Neural progenitor cell (in vitro differentiated cells): ENCODE data around the gene MACROD2. TPM values are rescaled to one million over a fixed set of nuclear protein-coding genes. Genes with fewer than 3 reads are reported as not detected.

ENCODE experiments used
- DNase-seq: peaks from one replicate; pipeline ENCODE4 v3.0.0-alpha.2; 2016; ENCODE audit warnings: low spot score
- H2AFZ ChIP-seq: fragments of 200-600 bp; sonication (generic); replicated peaks from 2 replicates; pipeline ENCODE4 v1.6.1; 2016; ENCODE audit warnings: antibody characterized with exemption
- H3F3A ChIP-seq: fragments of 200-600 bp; sonication (generic); 2 replicates; pipeline ENCODE4 v1.6.1; 2016; ENCODE audit warnings: antibody characterized with exemption, low read depth
- H3K27ac ChIP-seq: fragments of 200-600 bp; sonication (generic); 2 replicates; pipeline ENCODE4 v1.5.1; 2016; ENCODE audit warnings: mild to moderate bottlenecking
- H3K27me3 ChIP-seq: fragments of 200-600 bp; sonication (generic); 2 replicates; pipeline ENCODE4 v1.6.1; 2016; ENCODE audit warnings: mild to moderate bottlenecking, moderate library complexity
- H3K36me3 ChIP-seq: fragments of 200-600 bp; sonication (generic); 2 replicates; pipeline ENCODE4 v1.5.1; 2016
- H3K4me1 ChIP-seq: fragments of 200-600 bp; sonication (generic); 2 replicates; pipeline ENCODE4 v1.6.1; 2016; ENCODE audit warnings: mixed run types
- H3K4me2 ChIP-seq: fragments of 200-600 bp; sonication (generic); 2 replicates; pipeline ENCODE4 v1.6.1; 2016
- H3K4me3 ChIP-seq: fragments of 200-600 bp; sonication (generic); 2 replicates; pipeline ENCODE4 v1.5.1; 2016
- H3K79me2 ChIP-seq: fragments of 200-600 bp; sonication (generic); 2 replicates; pipeline ENCODE4 v1.6.1; 2016; ENCODE audit warnings: low read depth
- H3K9ac ChIP-seq: fragments of 200-600 bp; sonication (generic); 2 replicates; pipeline ENCODE4 v1.6.1; 2016
- H3K9me3 ChIP-seq: fragments of 200-600 bp; sonication (generic); 2 replicates; pipeline ENCODE4 v1.5.1; 2016; ENCODE audit warnings: low read depth
- H4K20me1 ChIP-seq: fragments of 200-600 bp; sonication (generic); 2 replicates; pipeline ENCODE4 v1.6.1; 2016; ENCODE audit warnings: low read depth
- H3K27ac Mint-ChIP-seq: 3 replicates; pipeline ENCODE4 v1.8.0; 2021; ENCODE audit warnings: mixed read lengths
- H3K27me3 Mint-ChIP-seq: 2 replicates; pipeline ENCODE4 v1.8.0; 2022; ENCODE audit warnings: low read depth, mild to moderate bottlenecking, inconsistent platforms, moderate library complexity, mixed read lengths; ENCODE audit not compliant: insufficient read depth
- H3K36me3 Mint-ChIP-seq: 3 replicates; pipeline ENCODE4 v1.8.0; 2021; ENCODE audit warnings: mixed read lengths
- H3K4me1 Mint-ChIP-seq: 3 replicates; pipeline ENCODE4 v1.8.0; 2021; ENCODE audit warnings: mixed read lengths
- H3K4me3 Mint-ChIP-seq: 3 replicates; pipeline ENCODE4 v1.8.0; 2021; ENCODE audit warnings: mild to moderate bottlenecking, moderate library complexity, mixed read lengths
- H3K9me3 Mint-ChIP-seq: 3 replicates; pipeline ENCODE4 v1.8.0; 2020; ENCODE audit warnings: mixed read lengths
- CTCF ChIP-seq: fragments of 200-600 bp; sonication (generic); IDR thresholded peaks from 2 replicates; pipeline ENCODE4 v1.5.1; 2017; ENCODE audit warnings: antibody characterized with exemption, mild to moderate bottlenecking
- EZH2 ChIP-seq: fragments of 200-600 bp; sonication (generic); IDR thresholded peaks from 2 replicates; pipeline ENCODE4 v1.6.1; 2017; ENCODE audit warnings: antibody characterized with exemption, mild to moderate bottlenecking, moderate library complexity
- EZH2phosphoT487 ChIP-seq: fragments of 200-600 bp; sonication (generic); IDR thresholded peaks from 2 replicates; pipeline ENCODE4 v1.6.1; 2017; ENCODE audit warnings: antibody characterized with exemption
- total RNA-seq: library from RNA; depleted of rRNA; stranded (reverse); fragments of >200 nt; gene quantifications from 2 replicates; pipeline ENCODE4 v1.2.3, GENCODE V29; 2015; ENCODE audit warnings: low replicate concordance

MACROD2 gene
- total RNA-seq, 1 donor from 2014 or later = 11.9 TPM

- no peaks in the 10 kb centered on the region for H3K36me3 Mint-ChIP-seq
- Histone ChIP-seq H3K9ac (no peak overlapping the region), H3K4me1 (no peaks in the 10 kb centered on the region), H3K4me2 (no peak overlapping the region), H3K4me3 (no peak overlapping the region), H3K9me3 (no peaks in the 10 kb centered on the region), H3F3A (no peaks in the 10 kb centered on the region), H3K36me3 (no peaks in the 10 kb centered on the region), H4K20me1 (no peaks in the 10 kb centered on the region), H3K27ac (no peak overlapping the region), H2AFZ (no peak overlapping the region), H3K79me2 (no peaks in the 10 kb centered on the region), H3K27me3 (no peaks in the 10 kb centered on the region)
- H3K9me3 Mint-ChIP-seq = no peaks in the 10 kb centered on the region
- H3K4me1 Mint-ChIP-seq = peaks cover 3% of the 10 kb centered on the region
- no peaks in the 10 kb centered on the region for H3K27me3 Mint-ChIP-seq
- no peak for TF ChIP-seq EZH2phosphoT487
- DNase-seq = no peak
- H3K4me3 Mint-ChIP-seq = no peak overlapping the region
- no peak overlapping the region for H3K27ac Mint-ChIP-seq
These were observed 1453.7 kb downstream of the MACROD2 start for GRCh38 chr20:15449061-15449460.

- Mint-ChIP-seq H3K36me3 (no peaks in the 10 kb centered on the region), H3K4me3 (no peak overlapping the region), H3K4me1 (peaks cover 5% of the 10 kb centered on the region)
These were observed 1455.9 kb downstream of the MACROD2 start for GRCh38 chr20:15451241-15451640.

GRCh38 chr20:15455279-15455678, 1460.0 kb downstream of the MACROD2 start:
- no peaks in the 10 kb centered on the region for H3K4me1 ChIP-seq
- no peaks in the 10 kb centered on the region for H3K36me3 Mint-ChIP-seq
- H3K4me3 ChIP-seq = no peak overlapping the region
- no peak for DNase-seq
- H3K27ac ChIP-seq = no peak overlapping the region
- no peak overlapping the region for H3K27ac Mint-ChIP-seq
- TF ChIP-seq EZH2 = no peak
- no peak for TF ChIP-seq EZH2phosphoT487
- TF ChIP-seq CTCF = no peak
- H3K79me2 ChIP-seq = no peaks in the 10 kb centered on the region
- H3K9ac ChIP-seq = no peak overlapping the region
- no peak overlapping the region for H3K4me2 ChIP-seq
- H3K9me3 Mint-ChIP-seq = no peaks in the 10 kb centered on the region
- H3K9me3 ChIP-seq = no peaks in the 10 kb centered on the region
- H3K4me1 Mint-ChIP-seq = peaks cover 5% of the 10 kb centered on the region
- H3K27me3 Mint-ChIP-seq = no peaks in the 10 kb centered on the region
- H4K20me1 ChIP-seq = no peaks in the 10 kb centered on the region
- H3K27me3 ChIP-seq = no peaks in the 10 kb centered on the region
- H3K36me3 ChIP-seq = no peaks in the 10 kb centered on the region
- H3F3A ChIP-seq = no peaks in the 10 kb centered on the region
- H3K4me3 Mint-ChIP-seq = no peak overlapping the region
- H2AFZ ChIP-seq = no peak overlapping the region

More at GRCh38 chr20:15451241-15451640, 1455.9 kb downstream of the MACROD2 start:
- Histone ChIP-seq H3K36me3 (no peaks in the 10 kb centered on the region), H3K9me3 (no peaks in the 10 kb centered on the region), H3K4me2 (no peak overlapping the region), H3K79me2 (no peaks in the 10 kb centered on the region), H3K9ac (no peak overlapping the region), H3K27me3 (no peaks in the 10 kb centered on the region), H4K20me1 (no peaks in the 10 kb centered on the region), H3F3A (no peaks in the 10 kb centered on the region), H3K4me1 (no peaks in the 10 kb centered on the region), H2AFZ (peak overlapping the region; percentile 20), H3K4me3 (no peak overlapping the region), H3K27ac (no peak overlapping the region)
- Mint-ChIP-seq H3K9me3 (no peaks in the 10 kb centered on the region), H3K27ac (no peak overlapping the region), H3K27me3 (no peaks in the 10 kb centered on the region)
- no peak for DNase-seq
- TF ChIP-seq EZH2 (no peak), EZH2phosphoT487 (no peak), CTCF (no peak)

DNA sequence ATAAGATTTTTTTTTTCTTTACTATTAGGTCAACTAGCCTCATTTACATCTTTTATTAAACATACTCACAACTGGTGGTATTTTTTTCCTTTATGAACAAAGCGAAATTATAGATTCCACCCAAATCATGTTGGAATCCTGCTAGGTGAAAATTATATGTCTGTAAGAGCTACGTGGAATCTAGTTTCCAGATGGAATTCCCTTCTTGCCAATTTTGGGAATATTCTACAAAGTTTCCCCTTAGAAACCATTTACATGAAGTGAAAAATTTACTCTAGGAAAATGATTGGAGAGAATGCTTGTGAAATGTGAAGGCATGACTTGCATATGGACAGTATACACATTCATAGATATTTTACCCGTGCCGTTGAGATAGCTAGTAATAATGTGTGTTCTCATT, 1466.6 kb downstream of the MACROD2 start:
- Mint-ChIP-seq H3K36me3 (no peaks in the 10 kb centered on the region), H3K9me3 (no peaks in the 10 kb centered on the region), H3K4me1 (no peaks in the 10 kb centered on the region), H3K27ac (no peak overlapping the region), H3K27me3 (no peaks in the 10 kb centered on the region), H3K4me3 (no peak overlapping the region)
- Histone ChIP-seq H3K79me2 (no peaks in the 10 kb centered on the region), H3K4me3 (no peak overlapping the region), H3K27ac (no peak overlapping the region), H3F3A (no peaks in the 10 kb centered on the region), H3K4me2 (no peak overlapping the region), H2AFZ (no peak overlapping the region), H3K9me3 (no peaks in the 10 kb centered on the region), H3K4me1 (no peaks in the 10 kb centered on the region), H3K9ac (no peak overlapping the region), H4K20me1 (no peaks in the 10 kb centered on the region), H3K36me3 (no peaks in the 10 kb centered on the region), H3K27me3 (no peaks in the 10 kb centered on the region)
- DNase-seq = no peak
- TF ChIP-seq CTCF (no peak), EZH2phosphoT487 (no peak), EZH2 (no peak)
